Stimulated activated CD4-positive, alpha-beta T cell treated with anti-CD3 and anti-CD28 coated beads, Interleukin-15, amount 100 ng/mL, for 1 hour (primary cell): ENCODE measurements around the gene GAK.

Experiments
- DNase-seq, 2 donors: peaks; one replicate each; pipeline ENCODE4 v3.0.0-alpha.2; 2020; ENCODE audit warnings: low read depth in 1 of 2, low spot score in 1 of 2

GAK gene

DNA sequence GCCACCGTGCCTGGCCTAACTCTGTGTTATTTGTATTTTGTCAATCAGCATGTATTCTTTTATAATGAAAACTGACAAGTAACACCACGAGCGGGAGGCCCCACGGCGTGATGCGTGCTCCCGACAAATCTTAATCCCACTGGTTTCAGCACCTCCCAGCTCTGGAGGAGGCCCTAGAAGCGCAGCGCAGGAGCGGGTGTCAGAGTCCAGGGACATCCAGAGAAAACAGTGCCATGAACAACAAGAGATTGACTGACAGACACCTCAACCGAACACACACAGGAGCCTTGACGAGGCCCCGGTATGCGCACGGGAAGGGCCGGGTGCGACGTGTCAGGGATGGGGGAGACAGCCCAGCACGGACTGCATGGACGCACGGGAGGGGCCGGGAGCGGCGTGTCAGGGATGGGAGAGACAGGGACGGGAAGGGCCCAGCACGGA lies 23.0 kb downstream of the GAK start:
- DNase-seq, result no peak

DNA sequence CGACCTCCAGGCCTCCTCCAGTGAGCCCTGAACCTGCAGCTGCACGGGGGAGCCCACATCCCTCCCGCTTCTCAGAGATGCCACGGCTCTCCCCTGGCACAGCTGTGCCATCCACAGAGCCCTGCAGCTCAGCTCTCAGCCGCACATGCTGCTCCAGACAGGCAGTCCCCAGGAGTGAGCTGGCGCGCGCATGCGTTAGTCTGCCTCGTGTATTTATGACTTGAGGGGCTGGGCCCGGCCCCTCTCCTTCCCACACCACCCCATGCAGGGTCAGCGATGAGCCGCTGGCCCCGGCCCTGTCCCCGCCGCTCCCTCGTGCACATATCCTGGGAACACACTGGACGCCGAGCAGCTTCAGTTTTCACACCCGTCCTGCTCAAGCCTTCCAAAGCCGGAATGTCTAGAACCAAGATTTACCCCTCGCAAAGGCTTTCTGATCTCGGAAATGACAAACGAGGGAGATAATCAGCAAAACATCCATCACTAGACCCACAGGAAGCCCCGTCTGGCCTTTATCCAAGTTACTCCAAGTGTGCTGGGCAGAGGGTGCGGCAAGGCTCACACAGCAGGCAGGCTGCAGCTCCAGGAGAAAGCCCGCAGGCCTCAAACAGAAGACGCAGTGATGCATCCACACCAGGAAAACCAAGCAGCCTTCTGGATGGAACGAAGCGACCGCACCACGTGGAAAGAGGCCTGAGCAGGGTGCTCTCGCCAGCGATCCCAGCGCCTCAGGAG lies 24.3 kb downstream of the GAK start:
- no peak for DNase-seq

DNA sequence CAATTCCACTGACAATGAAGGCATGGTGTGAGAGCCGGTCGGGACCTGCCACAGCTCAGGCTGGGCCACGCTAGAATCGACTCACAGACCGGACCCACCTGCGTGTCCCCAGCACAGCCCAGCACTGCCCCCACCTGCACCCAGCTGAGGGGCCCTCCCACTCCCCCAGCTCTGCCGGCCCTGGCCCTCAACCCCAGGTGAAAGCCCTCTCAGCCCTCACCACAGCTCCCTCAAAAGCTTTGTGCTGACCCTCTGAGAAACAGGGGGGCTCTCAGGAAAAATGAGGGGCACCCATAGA lies 25.1 kb downstream of the GAK start:
- DNase-seq, result no peak

- DNase-seq, result no peak
Observed at GRCh38 chr4:906339-907102, 25.6 kb downstream of the GAK start.

DNA sequence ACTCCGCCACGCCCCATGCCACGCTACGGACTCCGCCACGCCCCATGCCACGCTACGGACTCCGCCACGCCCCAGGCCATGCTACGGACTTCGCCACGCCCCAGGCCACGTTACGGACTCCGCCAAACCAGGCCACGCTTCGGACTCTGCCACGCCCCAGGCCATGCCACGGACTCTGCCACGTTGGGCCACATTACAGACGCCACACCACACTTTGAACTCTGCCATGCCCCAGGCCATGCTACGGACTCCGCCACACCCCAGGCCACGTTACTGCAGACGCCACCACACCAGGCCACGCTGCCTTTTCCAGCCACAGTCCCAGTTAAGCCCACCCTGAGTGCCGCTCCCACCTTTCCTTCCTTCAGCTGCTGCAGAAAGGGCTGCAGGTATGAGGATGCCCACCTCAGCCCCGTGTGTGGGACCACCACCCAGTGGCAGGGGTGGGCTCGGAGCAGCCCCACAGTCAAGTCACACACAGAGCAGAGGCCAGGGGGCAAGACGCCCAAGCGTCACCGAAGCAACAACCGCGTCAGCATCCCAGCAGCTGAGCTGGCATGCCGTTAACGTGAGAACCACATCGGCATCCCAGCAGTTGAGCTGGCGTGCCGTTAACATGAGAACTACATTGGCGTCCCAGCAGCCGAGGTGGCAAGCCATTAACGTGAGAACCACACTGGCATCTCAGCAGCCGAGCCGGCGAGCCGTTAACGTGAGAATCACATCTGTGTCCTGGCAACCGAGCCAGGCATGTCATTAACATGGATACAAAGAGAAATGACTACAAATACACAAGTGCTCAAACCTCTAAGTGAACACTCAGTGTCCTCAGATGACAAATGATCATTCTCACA lies 26.4 kb downstream of the GAK start:
- DNase-seq, result no peak

GRCh38 chr4:903066-904046 lies 28.8 kb downstream of the GAK start:
- DNase-seq, result no peak

GRCh38 chr4:901192-901910 lies 30.8 kb downstream of the GAK start:
- no peak for DNase-seq

DNA sequence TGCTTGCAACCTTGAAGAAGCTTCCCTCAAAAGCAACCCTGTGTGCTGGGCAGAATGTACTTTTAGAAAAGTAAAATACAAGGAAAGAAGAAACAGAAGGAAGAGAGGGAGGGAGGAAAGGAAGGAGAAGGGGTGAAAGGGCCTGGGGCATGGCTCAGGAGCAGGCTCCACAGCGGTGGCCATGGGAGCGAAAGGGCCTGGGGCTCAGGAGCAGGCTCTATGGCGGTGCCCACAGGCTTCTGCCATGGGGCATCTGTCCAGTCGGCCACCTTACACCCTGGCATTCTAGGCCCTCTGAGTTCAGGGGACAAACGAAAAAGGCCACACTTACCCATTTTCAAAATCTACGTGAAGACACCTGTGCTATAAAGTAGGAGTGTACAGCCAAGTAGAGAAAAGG lies 31.4 kb downstream of the GAK start:
- no peak for DNase-seq

- DNase-seq, result no peak
Observed at GRCh38 chr4:900073-900472, 32.0 kb downstream of the GAK start.

DNA sequence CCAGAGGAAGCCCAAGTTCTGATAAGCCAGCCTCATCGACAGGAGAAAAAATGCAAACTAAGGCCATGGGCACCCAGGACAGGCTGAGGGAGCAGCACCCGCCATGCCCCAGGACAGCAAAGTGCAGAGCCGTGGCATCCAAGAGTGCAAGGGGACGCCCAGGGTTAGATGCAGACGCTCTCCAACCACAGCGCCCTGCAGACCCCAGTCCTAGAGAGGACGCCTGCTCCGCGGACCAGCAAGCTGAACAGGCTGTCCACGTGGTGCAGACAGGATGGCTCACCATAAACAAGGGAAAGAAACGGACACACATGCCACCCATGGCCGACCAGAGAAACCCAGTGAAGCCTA lies 32.6 kb downstream of the GAK start:
- DNase-seq, result no peak

- DNase-seq, result no peak
Observed at GRCh38 chr4:898869-899555, 33.1 kb downstream of the GAK start.

GRCh38 chr4:898123-898522 lies 34.0 kb downstream of the GAK start:
- no peak for DNase-seq

DNA sequence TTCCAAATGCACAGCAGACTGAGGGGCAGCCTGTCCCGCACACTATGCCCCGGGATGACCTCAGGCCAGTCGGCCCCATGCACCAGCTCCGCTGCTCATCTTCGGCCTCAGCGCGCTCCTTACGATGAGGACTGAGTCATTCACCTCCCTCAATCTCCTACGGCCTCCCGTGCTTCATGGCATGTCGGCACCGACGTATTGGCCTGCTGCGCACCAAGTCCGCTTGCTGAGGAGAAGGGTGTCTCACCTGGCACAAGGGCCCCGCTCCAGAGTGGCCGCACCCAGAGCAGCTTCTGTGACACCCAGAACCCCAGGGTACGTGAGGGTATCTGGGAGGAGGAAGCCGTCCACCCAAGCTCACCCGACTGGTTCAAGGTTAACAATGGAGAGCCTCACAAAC lies 35.5 kb downstream of the GAK start:
- DNase-seq, result no peak

- DNase-seq, result no peak
Observed at GRCh38 chr4:896216-896615, 35.9 kb downstream of the GAK start.

GRCh38 chr4:895596-895995 lies 36.5 kb downstream of the GAK start:
- no peak for DNase-seq

DNA sequence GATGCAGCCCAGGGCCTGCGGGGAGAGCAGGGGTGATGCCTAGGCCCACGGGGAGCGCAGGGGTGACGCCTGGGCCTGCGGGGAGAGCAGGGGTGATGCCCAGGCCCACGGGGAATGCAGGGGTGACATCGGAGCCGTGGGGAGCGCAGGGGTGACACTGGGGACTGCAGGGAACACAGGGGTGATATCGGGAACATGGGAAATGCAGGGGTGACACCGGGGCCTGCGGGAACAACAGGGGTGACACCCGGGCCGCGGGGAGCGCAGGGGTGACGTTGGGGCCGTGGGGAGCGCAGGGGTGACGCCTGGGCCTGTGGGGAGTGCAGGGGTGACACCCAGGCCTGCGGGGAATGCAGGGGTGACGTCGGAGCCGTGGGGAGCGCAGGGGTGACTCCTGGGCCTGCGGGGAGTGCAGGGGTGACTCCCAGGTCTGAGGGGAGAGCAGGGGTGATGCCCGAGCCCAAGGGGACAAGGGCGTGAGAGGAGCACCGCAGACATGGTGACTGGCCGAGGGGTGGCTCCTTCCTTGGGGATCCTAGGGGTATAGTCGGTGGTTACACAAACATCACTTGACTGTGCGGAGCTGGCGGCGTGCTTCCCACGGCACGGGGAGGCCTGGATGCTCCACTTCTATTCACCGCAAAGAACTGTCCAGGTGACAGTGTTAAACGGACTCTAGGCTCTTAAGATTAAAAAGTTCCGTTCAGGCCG lies 38.0 kb downstream of the GAK start:
- DNase-seq, result no peak

DNA sequence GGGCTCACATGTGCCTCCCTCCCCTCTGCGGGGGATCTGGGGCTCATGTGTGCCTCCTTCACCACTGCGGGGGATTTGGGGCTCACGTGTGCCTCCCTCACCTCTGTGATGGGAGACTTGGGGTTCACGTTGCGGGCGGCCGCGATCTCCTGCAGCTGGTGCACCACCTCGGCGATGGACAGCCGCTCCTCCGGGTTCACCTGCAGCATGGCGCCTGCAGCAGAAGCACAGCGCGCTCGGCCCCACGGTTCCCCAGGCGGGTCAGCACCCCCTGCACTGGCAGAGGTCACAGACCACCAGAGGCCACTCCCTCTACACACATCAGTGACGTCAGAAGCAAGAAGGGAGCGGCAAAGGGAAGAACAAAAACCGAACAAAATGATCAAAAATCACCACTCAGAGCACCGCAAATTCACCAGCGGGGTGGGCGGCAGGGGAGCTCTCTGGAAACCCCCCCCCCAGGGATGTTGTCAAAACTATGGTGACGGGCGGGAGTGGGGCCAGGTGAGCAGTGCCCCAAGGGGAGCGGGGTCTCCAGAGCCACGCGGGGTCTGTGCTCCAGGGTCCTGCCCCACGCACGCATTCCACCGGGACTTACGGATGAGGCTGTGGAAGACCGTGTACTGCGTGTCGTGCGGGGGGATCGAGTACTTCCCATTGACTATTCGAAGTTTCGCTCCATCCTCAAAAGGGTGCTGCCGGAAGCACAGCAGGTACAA lies 38.7 kb downstream of the GAK start:
- DNase-seq, result no peak

- DNase-seq, result no peak
Observed at GRCh38 chr4:892780-893179, 39.3 kb downstream of the GAK start.
